Spleen (tissue), 11 donors: ENCODE data around the gene MTRFR. TPM values are rescaled to one million over a fixed set of nuclear protein-coding genes. Genes with fewer than 3 reads are reported as not detected.

Experiments used
- DNase-seq: peaks from one replicate; pipeline ENCODE4 v3.0.0-alpha.2; 2020
- H3K27ac ChIP-seq, 8 donors: fragments of 200-600 bp; sonication (generic) in 7 of 8; 1 replicate in 4 of 8; 2 replicates in 4 of 8; pipeline versions ENCODE4 v1.5.0 to v1.8.0; 2016 to 2021; ENCODE audit warnings: inconsistent platforms in 4 of 8, mild to moderate bottlenecking in 4 of 8, moderate library complexity in 1 of 8
- H3K27me3 ChIP-seq, 7 donors: fragments of 200-600 bp; sonication (generic) in 6 of 7; replicated peaks in 1 of 7; 1 replicate in 4 of 7; 2 replicates in 3 of 7; pipeline versions ENCODE4 v1.5.0 to v1.8.0; 2016 to 2021; ENCODE audit warnings: inconsistent platforms in 3 of 7, mild to moderate bottlenecking in 1 of 7
- H3K36me3 ChIP-seq, 6 donors: fragments of 200-600 bp; sonication (generic) in 5 of 6; 1 replicate in 4 of 6; 2 replicates in 2 of 6; pipeline versions ENCODE4 v1.5.0 to v1.8.0; 2016 to 2021; ENCODE audit warnings: inconsistent platforms in 2 of 6
- H3K4me1 ChIP-seq, 6 donors: fragments of 200-600 bp; sonication (generic) in 5 of 6; 1 replicate in 3 of 6; 2 replicates in 3 of 6; pipeline versions ENCODE4 v1.5.0 to v1.8.0; 2016 to 2021; ENCODE audit warnings: inconsistent platforms in 3 of 6
- H3K4me3 ChIP-seq, 8 donors: fragments of 200-600 bp; sonication (generic) in 7 of 8; 1 replicate in 4 of 8; 2 replicates in 4 of 8; pipeline versions ENCODE4 v1.5.0 to v1.8.0; 2016 to 2021; ENCODE audit warnings: inconsistent platforms in 4 of 8, mild to moderate bottlenecking in 4 of 8, moderate library complexity in 2 of 8
- H3K9me3 ChIP-seq, 8 donors: fragments of 200-600 bp; sonication (generic) in 7 of 8; 1 replicate in 4 of 8; 2 replicates in 4 of 8; pipeline versions ENCODE4 v1.5.0 to v1.8.0; 2016 to 2021; ENCODE audit warnings: inconsistent platforms in 4 of 8
- CTCF ChIP-seq, 11 experiments: fragments of 200-600 bp in 7 of 11; fragments of 450-650 bp in 4 of 11; sonication (generic) in 4 of 11; IDR thresholded peaks in 8 of 11; conservative IDR thresholded peaks in 3 of 11; 1 replicate in 7 of 11; 2 replicates in 4 of 11; pipeline versions ENCODE4 v1.4.0 to v1.8.0; 2016 to 2021; ENCODE audit warnings: antibody characterized with exemption in 11 of 11, inconsistent platforms in 4 of 11, mild to moderate bottlenecking in 1 of 11
- POLR2A ChIP-seq, 3 donors: fragments of 450-650 bp; IDR thresholded peaks; one replicate each; pipeline ENCODE4 v1.5.1; 2017; ENCODE audit warnings: antibody characterized with exemption in 3 of 3, mild to moderate bottlenecking in 1 of 3
- POLR2AphosphoS5 ChIP-seq, 3 donors: sonication (generic); formaldehyde crosslinking; IDR thresholded peaks; one replicate each; pipeline ENCODE4 v1.5.1; 2017; ENCODE audit warnings: antibody characterized with exemption in 3 of 3
- WGBS, 5 donors: extraction: QIAGEN DNeasy Blood & Tissue Kit in 3 of 5; methylation state at CpG; one replicate each; pipeline versions ENCODE4 v1.1.5 to v1.1.7; 2013 to 2018; 5-methylcytosine and 5-hydroxymethylcytosine counted together
- intact Hi-C: fragments of 100-400 bp; cut with DNase I; formaldehyde crosslinking; loops from one replicate; pipeline ENCODE4 v1.15.0; 2023; ENCODE audit warnings: low total_unique reads
- polyA plus RNA-seq, 3 donors: library from polyadenylated mRNA; stranded (reverse); fragments of 200-250 nt; gene quantifications; one replicate each; pipeline ENCODE4 v1.2.1, GENCODE V29; 2013
- total RNA-seq, 7 donors: library from RNA; depleted of rRNA in 3 of 7; stranded (reverse); fragments of >200 nt in 3 of 7; fragmentation: NEBNext Ultra II Directional in 4 of 7; extraction: Animal tissue kit (Norgen Biotek cat#: 25700) in 4 of 7; gene quantifications; one replicate each; pipeline versions ENCODE4 v1.1.0 to v1.2.1, GENCODE V29; 2016 to 2021
- donor health status: healthy with polysubstance abuse.
- donor health status: DM: no; HTN: no; CAD: no; lungs with moderate emphysema.
- donor health status: DM: no; HTN: no; CAD: no.
- donor health status: Bipolar disorder and iron deficiency.
- donor health status: healthy.
- donor health status: DM: no; HTN: no; CAD: no.
- donor health status: DM: yes; HTN: yes; CAD: no.

The MTRFR gene
- total and polyA plus RNA-seq, 10 donors, result 11.9 to 21.0 (median 16.2) TPM

GRCh38 chr12:123282111-123282510, 48.9 kb downstream of the MTRFR start:
- H3K4me3 ChIP-seq, result no peak overlapping the region
- H3K36me3 ChIP-seq, result no peaks in the 10 kb centered on the region
- H3K27me3 ChIP-seq, result no peaks in the 10 kb centered on the region
- no peak for DNase-seq
- H3K27ac ChIP-seq, result no peak overlapping the region
- peaks cover 0 to 18% (median 11%) of the 10 kb centered on the region in 6 donors for H3K4me1 ChIP-seq
- intact Hi-C loops, result no loop called here
- no peaks in the 10 kb centered on the region for H3K9me3 ChIP-seq
- TF ChIP-seq CTCF (IDR thresholded peaks at IDR 0.05 in 8 of 11, conservative IDR thresholded peaks at IDR 0.05 in 3 of 11) (no peak), POLR2A (IDR thresholded peaks at IDR 0.05) (no peak), POLR2AphosphoS5 (IDR thresholded peaks at IDR 0.05) (no peak)
- WGBS, 5 donors, result 87 to 94% (median 92%) methylated on average over 10 of the region's 10 CpGs

GRCh38 chr12:123283461-123283860, 50.2 kb downstream of the MTRFR start:
- H3K27ac ChIP-seq, result no peak overlapping the region
- DNase-seq, result no peak
- H3K27me3 ChIP-seq, result no peaks in the 10 kb centered on the region
- intact Hi-C loops, result no loop called here
- no peaks in the 10 kb centered on the region for H3K9me3 ChIP-seq
- H3K4me1 ChIP-seq, result peaks cover 0 to 5% (median 3%) of the 10 kb centered on the region in 6 donors
- 87 to 94% (median 91%) methylated on average over 8 of the region's 8 CpGs for WGBS, 5 donors
- TF ChIP-seq CTCF (IDR thresholded peaks at IDR 0.05 in 8 of 11, conservative IDR thresholded peaks at IDR 0.05 in 3 of 11) (no peak), POLR2A (IDR thresholded peaks at IDR 0.05) (no peak), POLR2AphosphoS5 (IDR thresholded peaks at IDR 0.05) (no peak)
- peaks cover 0 to 7% (median 0%) of the 10 kb centered on the region in 6 donors for H3K36me3 ChIP-seq
- no peak overlapping the region for H3K4me3 ChIP-seq

GRCh38 chr12:123284669-123285068, 51.4 kb downstream of the MTRFR start:
- TF ChIP-seq POLR2AphosphoS5 (IDR thresholded peaks at IDR 0.05) (no peak), POLR2A (IDR thresholded peaks at IDR 0.05) (no peak), CTCF (IDR thresholded peaks at IDR 0.05 in 8 of 11, conservative IDR thresholded peaks at IDR 0.05 in 3 of 11) (no peak)
- H3K36me3 ChIP-seq, result peaks cover 0 to 17% (median 5%) of the 10 kb centered on the region in 6 donors
- no peaks in the 10 kb centered on the region for H3K27me3 ChIP-seq
- no peak for DNase-seq
- H3K9me3 ChIP-seq, result no peaks in the 10 kb centered on the region
- intact Hi-C loops, result no loop called here
- no peaks in the 10 kb centered on the region for H3K4me1 ChIP-seq
- H3K27ac ChIP-seq, result no peak overlapping the region
- 89 to 98% (median 97%) methylated on average over 4 of the region's 4 CpGs for WGBS, 5 donors
- H3K4me3 ChIP-seq, result no peak overlapping the region

GRCh38 chr12:123286652-123287373, 53.6 kb downstream of the MTRFR start:
- no peak overlapping the region for H3K27ac ChIP-seq
- H3K9me3 ChIP-seq, result no peaks in the 10 kb centered on the region
- no peak overlapping the region for H3K4me3 ChIP-seq
- H3K27me3 ChIP-seq, result no peaks in the 10 kb centered on the region
- H3K4me1 ChIP-seq, result no peaks in the 10 kb centered on the region
- TF ChIP-seq CTCF (IDR thresholded peaks at IDR 0.05 in 8 of 11, conservative IDR thresholded peaks at IDR 0.05 in 3 of 11), result no peak
- no peak for TF ChIP-seq POLR2A (IDR thresholded peaks at IDR 0.05)
- no peak for TF ChIP-seq POLR2AphosphoS5 (IDR thresholded peaks at IDR 0.05)
- H3K36me3 ChIP-seq, result peaks cover 0 to 38% (median 14%) of the 10 kb centered on the region in 6 donors
- no peak for DNase-seq
- intact Hi-C loops, result no loop called here
- WGBS, 5 donors, result 74 to 88% (median 79%) methylated on average over 9 of the region's 9 CpGs
